ENCODE data around the gene MTHFSD. TPM values are rescaled to one million over a fixed set of nuclear protein-coding genes. Genes with fewer than 3 reads are reported as not detected.

MTHFSD gene
- total and polyA plus RNA-seq, 2 of the 8 experiments (the other 6 are each of a cell fraction or from before 2014, with no cell fraction given), result 7.1 to 9.8 TPM

DNA sequence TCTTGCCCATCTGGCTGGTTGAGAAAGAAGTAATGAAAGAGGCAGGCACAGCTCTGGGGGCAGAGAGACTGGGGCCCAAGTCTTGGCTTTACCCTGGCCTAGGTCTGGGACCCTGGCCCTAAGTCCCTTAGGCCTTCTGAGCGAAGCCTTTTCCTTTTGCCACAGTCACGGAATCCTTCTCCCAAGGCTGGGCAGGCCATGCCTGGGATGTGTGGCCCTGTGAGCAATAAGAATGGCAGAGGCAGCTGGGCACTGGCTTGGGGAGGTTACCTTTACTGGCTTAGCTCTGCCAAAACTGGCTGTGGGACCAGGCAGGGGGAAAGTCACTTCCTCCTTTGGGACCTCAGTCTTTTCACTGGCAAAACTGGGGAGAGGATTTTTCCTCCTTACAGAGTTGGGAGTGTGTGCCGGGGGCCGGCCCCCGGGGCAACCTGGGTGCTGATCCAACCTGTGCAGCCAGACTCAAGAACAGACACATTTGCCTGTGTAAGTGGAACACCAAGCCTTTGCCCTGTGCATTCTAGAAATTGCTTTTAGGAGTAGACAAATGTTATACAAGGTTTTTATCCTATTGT is 31.8 kb downstream of the MTHFSD start (continued):
- TF ChIP-seq, protein P1, sequence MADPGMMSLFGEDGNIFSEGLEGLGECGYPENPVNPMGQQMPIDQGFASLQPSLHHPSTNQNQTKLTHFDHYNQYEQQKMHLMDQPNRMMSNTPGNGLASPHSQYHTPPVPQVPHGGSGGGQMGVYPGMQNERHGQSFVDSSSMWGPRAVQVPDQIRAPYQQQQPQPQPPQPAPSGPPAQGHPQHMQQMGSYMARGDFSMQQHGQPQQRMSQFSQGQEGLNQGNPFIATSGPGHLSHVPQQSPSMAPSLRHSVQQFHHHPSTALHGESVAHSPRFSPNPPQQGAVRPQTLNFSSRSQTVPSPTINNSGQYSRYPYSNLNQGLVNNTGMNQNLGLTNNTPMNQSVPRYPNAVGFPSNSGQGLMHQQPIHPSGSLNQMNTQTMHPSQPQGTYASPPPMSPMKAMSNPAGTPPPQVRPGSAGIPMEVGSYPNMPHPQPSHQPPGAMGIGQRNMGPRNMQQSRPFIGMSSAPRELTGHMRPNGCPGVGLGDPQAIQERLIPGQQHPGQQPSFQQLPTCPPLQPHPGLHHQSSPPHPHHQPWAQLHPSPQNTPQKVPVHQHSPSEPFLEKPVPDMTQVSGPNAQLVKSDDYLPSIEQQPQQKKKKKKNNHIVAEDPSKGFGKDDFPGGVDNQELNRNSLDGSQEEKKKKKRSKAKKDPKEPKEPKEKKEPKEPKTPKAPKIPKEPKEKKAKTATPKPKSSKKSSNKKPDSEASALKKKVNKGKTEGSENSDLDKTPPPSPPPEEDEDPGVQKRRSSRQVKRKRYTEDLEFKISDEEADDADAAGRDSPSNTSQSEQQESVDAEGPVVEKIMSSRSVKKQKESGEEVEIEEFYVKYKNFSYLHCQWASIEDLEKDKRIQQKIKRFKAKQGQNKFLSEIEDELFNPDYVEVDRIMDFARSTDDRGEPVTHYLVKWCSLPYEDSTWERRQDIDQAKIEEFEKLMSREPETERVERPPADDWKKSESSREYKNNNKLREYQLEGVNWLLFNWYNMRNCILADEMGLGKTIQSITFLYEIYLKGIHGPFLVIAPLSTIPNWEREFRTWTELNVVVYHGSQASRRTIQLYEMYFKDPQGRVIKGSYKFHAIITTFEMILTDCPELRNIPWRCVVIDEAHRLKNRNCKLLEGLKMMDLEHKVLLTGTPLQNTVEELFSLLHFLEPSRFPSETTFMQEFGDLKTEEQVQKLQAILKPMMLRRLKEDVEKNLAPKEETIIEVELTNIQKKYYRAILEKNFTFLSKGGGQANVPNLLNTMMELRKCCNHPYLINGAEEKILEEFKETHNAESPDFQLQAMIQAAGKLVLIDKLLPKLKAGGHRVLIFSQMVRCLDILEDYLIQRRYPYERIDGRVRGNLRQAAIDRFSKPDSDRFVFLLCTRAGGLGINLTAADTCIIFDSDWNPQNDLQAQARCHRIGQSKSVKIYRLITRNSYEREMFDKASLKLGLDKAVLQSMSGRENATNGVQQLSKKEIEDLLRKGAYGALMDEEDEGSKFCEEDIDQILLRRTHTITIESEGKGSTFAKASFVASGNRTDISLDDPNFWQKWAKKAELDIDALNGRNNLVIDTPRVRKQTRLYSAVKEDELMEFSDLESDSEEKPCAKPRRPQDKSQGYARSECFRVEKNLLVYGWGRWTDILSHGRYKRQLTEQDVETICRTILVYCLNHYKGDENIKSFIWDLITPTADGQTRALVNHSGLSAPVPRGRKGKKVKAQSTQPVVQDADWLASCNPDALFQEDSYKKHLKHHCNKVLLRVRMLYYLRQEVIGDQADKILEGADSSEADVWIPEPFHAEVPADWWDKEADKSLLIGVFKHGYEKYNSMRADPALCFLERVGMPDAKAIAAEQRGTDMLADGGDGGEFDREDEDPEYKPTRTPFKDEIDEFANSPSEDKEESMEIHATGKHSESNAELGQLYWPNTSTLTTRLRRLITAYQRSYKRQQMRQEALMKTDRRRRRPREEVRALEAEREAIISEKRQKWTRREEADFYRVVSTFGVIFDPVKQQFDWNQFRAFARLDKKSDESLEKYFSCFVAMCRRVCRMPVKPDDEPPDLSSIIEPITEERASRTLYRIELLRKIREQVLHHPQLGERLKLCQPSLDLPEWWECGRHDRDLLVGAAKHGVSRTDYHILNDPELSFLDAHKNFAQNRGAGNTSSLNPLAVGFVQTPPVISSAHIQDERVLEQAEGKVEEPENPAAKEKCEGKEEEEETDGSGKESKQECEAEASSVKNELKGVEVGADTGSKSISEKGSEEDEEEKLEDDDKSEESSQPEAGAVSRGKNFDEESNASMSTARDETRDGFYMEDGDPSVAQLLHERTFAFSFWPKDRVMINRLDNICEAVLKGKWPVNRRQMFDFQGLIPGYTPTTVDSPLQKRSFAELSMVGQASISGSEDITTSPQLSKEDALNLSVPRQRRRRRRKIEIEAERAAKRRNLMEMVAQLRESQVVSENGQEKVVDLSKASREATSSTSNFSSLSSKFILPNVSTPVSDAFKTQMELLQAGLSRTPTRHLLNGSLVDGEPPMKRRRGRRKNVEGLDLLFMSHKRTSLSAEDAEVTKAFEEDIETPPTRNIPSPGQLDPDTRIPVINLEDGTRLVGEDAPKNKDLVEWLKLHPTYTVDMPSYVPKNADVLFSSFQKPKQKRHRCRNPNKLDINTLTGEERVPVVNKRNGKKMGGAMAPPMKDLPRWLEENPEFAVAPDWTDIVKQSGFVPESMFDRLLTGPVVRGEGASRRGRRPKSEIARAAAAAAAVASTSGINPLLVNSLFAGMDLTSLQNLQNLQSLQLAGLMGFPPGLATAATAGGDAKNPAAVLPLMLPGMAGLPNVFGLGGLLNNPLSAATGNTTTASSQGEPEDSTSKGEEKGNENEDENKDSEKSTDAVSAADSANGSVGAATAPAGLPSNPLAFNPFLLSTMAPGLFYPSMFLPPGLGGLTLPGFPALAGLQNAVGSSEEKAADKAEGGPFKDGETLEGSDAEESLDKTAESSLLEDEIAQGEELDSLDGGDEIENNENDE (IDR thresholded peaks at IDR 0.05; ENCODE audit: insufficient replicate concordance, low read length), result no peak
- TF ChIP-seq TEAD4 (IDR thresholded peaks at IDR 0.05; ENCODE audit: low read depth, low read length), result no peak
- TF ChIP-seq EZH2 (IDR thresholded peaks at IDR 0.05; ENCODE audit: low read depth, low read length, severe bottlenecking), result no peak
- no peak for TF ChIP-seq RXRA (IDR thresholded peaks at IDR 0.05; ENCODE audit: insufficient read depth, low read depth, low read length)
- no peak for TF ChIP-seq SP2 (IDR thresholded peaks at IDR 0.05; ENCODE audit: low read length)

All from H1 (cell line).